Tibial nerve (tissue), 3 donors: ENCODE data around the gene MCF2L2.

ENCODE experiments used
- EP300 ChIP-seq, 2 donors: sonication (generic); formaldehyde crosslinking; IDR thresholded peaks; one replicate each; pipeline ENCODE4 v1.6.1; 2017; ENCODE audit warnings: antibody characterized with exemption in 2 of 2, mild to moderate bottlenecking in 1 of 2
- POLR2A ChIP-seq, 2 donors: fragments of 450-650 bp; IDR thresholded peaks; one replicate each; pipeline ENCODE4 v1.6.1; 2017; ENCODE audit warnings: antibody characterized with exemption in 2 of 2, mild to moderate bottlenecking in 2 of 2, moderate library complexity in 2 of 2

DNA sequence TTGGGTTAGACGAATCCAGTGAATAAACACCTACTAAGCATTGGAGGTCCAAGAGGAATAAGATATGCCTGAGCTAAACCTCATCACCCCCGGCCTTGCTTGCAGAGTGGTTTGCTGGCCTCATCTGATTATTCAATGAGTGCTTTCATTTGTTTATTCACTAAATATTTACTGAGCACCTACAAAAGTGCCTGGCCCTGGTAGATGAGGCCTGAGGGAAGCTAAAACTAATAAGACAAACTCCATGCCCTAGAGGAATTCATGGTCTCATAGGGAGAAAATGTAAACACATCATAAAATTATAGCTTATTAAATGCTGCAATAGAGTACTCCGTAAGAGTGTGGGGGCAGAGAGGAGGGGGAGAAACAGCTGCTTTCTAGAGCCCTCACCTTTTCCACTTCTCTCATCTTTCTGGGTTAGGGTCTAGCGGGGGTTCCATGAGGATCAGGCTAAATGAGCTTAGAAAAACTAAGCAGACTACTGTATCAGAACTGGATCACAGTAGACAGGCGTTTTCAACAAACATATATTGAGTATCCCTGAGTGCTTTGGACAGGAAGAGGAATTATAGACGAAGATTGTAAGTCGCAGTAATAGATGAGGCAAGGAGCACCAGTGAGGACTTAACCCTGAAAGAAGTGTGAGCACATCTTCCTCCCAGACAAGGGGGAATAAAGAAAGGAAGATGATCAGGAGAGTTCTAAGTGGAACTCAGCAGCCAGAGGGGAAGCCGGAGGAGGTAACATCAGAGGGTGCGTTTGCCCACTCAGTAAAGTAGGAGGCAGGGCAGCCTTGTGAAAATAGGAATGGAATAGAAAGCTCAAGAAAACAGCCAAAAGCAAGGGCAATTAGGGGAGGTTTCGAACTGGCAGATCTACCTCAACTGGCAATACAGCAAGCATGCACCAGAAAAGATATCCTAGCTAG is 234.4 kb downstream of the MCF2L2 start:
- TF ChIP-seq POLR2A (IDR thresholded peaks at IDR 0.05): no peak
- no peak for TF ChIP-seq EP300 (IDR thresholded peaks at IDR 0.05)
